Activated CD4-positive, alpha-beta memory T cell treated with anti-CD3 and anti-CD28 coated beads for 36 hours (primary cell): ENCODE data around the gene FUT6. TPM values are rescaled to one million over a fixed set of nuclear protein-coding genes. Genes with fewer than 3 reads are reported as not detected.

Experiments used
- CTCF ChIA-PET: fragments of 350-600 bp; sonication (Branson Sonifier 250); formaldehyde crosslinking; loops from one replicate; lab custom pipeline; 2021; ENCODE audit warnings: antibody characterized with exemption, inconsistent platforms; lab: Charles Lee
- POLR2A ChIA-PET: fragments of 350-600 bp; sonication (Branson Sonifier 250); formaldehyde crosslinking; loops from one replicate; lab custom pipeline; 2021; ENCODE audit warnings: antibody characterized with exemption; lab: Charles Lee
- DNase-seq: peaks from one replicate; pipeline ENCODE4 v3.0.0-alpha.2; 2020
- H3K27ac Mint-ChIP-seq: one replicate; pipeline ENCODE4 v1.8.0; 2021; ENCODE audit warnings: mixed read lengths
- H3K27me3 Mint-ChIP-seq: one replicate; pipeline ENCODE4 v1.8.0; 2021; ENCODE audit warnings: mixed read lengths
- H3K36me3 Mint-ChIP-seq: one replicate; pipeline ENCODE4 v1.8.0; 2021; ENCODE audit warnings: mixed read lengths
- H3K4me1 Mint-ChIP-seq: one replicate; pipeline ENCODE4 v1.8.0; 2021; ENCODE audit warnings: low read depth, mixed read lengths
- H3K4me3 Mint-ChIP-seq: one replicate; pipeline ENCODE4 v1.8.0; 2021; ENCODE audit warnings: mild to moderate bottlenecking, mixed read lengths
- H3K9me3 Mint-ChIP-seq: one replicate; pipeline ENCODE4 v1.8.0; 2021; ENCODE audit warnings: mixed read lengths
- intact Hi-C: fragments of 100-400 bp; cut with micrococcal nuclease; formaldehyde crosslinking; loops from one replicate; pipeline ENCODE4 v1.15.1; 2023
- total RNA-seq, 2 experiments: library from RNA; stranded (reverse); gene quantifications; one replicate each; pipeline ENCODE4 v1.2.3, GENCODE V29; 2021

Gene FUT6
- total RNA-seq, 2 experiments from 2014 or later, result not detected

DNA sequence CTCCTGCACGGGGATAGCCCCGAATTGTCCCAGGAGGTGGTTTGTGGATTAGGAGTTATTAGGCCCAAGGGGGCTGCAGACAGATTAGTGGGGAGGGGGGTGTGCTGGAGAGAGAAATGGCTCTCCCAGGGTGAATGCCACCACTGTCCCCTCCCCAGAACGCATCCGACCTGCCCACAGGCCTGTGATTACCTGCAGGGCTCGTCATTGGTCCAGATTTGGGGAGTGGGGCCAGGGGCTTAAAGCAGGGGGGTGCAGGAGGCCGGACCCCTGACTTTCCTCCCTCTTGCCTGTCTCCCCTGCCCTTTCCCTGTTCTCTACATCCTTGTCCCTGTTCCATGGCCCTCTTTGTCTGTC is 33.4 kb downstream of the FUT6 start:
- H3K4me1 Mint-ChIP-seq, result peaks cover 21% of the 10 kb centered on the region
- H3K36me3 Mint-ChIP-seq, result no peaks in the 10 kb centered on the region
- DNase-seq, result no peak
- peaks cover 14% of the 10 kb centered on the region for H3K27me3 Mint-ChIP-seq
- no peaks in the 10 kb centered on the region for H3K9me3 Mint-ChIP-seq
- ChIA-PET CTCF (interaction anchor here (1.0 to 1.6 kb wide), 3 partner anchors 12 to 216 kb away, joined by 4 to 10 read pairs (median 4); no protein-coding TSS in a partner anchor), POLR2A (interaction anchor here (1.1 kb wide), 1 partner anchor 115 kb away, joined by 3 read pairs; no protein-coding TSS in a partner anchor)
- no peak overlapping the region for H3K27ac Mint-ChIP-seq
- H3K4me3 Mint-ChIP-seq, result no peak overlapping the region
- intact Hi-C loops, result no loop called here

DNA sequence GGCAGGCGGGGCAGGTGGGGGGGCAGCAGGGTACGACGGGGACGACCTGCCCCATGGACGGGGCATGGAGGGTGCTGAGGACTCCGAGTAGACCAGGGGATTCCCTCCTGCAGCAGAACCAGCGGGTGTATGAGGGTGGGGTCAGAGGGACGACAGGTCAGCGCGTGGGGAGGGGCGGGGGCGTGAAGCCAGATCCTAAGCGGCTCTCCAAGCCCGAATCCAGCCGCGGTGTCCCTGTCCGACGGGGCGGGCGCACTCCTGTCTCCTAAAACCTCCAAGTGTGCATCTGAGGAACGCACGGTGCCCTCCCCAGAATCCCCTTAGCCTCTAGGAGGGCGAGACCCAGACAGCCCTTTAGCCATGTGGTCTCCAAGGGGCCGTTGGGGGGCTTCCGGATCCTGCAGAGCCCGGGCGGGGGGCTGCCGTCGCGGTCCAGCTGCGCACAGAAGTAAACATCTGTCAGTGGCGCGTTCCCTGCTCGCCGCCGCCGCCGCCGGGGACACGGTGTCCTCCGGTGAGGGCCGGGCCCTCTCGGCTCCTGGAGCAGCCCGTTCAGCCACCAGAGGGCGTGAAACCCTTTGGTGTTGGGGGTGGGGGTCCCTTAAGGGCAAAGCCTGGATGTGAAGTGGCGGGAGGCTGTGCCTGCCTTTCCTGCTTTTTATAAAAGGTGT is 33.9 kb downstream of the FUT6 start:
- H3K27me3 Mint-ChIP-seq, result peaks cover 18% of the 10 kb centered on the region
- POLR2A ChIA-PET, result no interaction called here
- CTCF ChIA-PET, result interaction anchor here (1.6 kb wide), 1 partner anchor 11 kb away, joined by 4 read pairs; no protein-coding TSS in a partner anchor
- peak overlapping the region; percentile 50 for H3K4me3 Mint-ChIP-seq
- intact Hi-C loops, result loop anchor here (2.0 kb wide), 1 partner anchor 23 kb away; no protein-coding TSS in a partner anchor
- no peaks in the 10 kb centered on the region for H3K36me3 Mint-ChIP-seq
- no peak overlapping the region for H3K27ac Mint-ChIP-seq
- DNase-seq, result peak; percentile 73
- peaks cover 21% of the 10 kb centered on the region for H3K4me1 Mint-ChIP-seq
- H3K9me3 Mint-ChIP-seq, result no peaks in the 10 kb centered on the region

DNA sequence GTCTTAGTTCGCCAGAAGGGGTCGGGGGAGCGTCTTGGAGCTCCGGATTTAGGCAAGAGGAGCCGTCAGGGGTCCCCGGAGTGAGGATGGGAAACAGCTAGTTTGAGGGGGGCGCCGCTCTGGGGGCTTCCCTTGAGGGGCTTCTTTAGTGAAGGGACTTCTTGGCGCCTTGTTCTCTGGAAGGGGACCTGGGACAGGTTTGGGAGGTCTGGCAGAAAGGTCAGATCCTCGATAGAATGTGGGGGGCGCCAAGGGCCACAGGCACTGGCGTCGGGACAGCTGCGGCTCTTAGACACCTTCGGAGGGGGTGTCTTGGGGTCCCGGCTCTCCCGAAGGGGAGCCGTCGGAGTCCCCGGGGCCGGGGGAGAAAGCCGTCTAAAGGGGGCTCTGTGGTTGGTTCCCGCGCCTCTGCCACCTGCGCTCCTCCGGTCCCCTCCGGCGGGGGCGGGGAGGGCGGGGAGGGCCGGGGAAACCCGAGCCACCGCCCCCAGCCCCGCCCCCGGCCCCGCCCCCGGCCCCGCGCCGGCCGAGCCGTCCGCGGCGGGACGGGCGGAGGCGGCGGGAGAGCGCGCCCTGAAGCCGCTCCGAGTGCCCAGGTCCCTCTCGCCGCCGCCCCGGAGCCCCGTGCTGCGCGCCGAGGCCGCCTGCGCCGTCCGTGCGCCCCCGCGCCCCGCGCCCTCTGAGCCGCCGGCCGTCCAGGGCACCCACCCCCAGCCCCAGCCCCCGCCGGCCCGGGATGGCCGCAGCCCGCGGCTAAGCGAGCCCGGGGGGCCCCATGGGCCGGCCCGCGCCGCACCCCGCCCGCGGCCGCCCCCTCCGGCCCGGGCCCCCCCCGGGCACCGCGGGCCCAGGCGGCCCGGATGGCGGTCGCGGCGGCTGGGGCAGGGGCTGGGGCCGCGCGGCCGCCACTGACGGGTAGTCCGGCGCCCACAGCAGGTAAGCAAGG is 34.7 kb downstream of the FUT6 start, which contains the start of gene NRTN:
Gene NRTN (plus strand): TSS at position 552 of the 946 bp plus-strand sequence. CDS start 19,099 bp downstream, outside the sequence.
- POLR2A ChIA-PET, result interaction anchor here (1.0 to 2.1 kb wide), 7 partner anchors 8 to 114 kb away, joined by 3 to 21 read pairs (median 5); partner anchors contain the start of genes CATSPERD, DUS3L, LONP1 and NDUFA11
- H3K4me1 Mint-ChIP-seq, result peaks cover 21% of the 10 kb centered on the region
- peaks cover 18% of the 10 kb centered on the region for H3K27me3 Mint-ChIP-seq
- H3K9me3 Mint-ChIP-seq, result no peaks in the 10 kb centered on the region
- intact Hi-C loops, result loop anchor here (1.0 to 2.0 kb wide), 2 partner anchors 24 to 218 kb away; no protein-coding TSS in a partner anchor
- peak; percentile 57 for DNase-seq
- H3K27ac Mint-ChIP-seq, result no peak within 1 kb of the TSS
- H3K4me3 Mint-ChIP-seq, result peak within 1 kb of the TSS; percentile 66
- no peaks in the 10 kb centered on the region for H3K36me3 Mint-ChIP-seq
- CTCF ChIA-PET, result interaction anchor here (0.6 to 2.8 kb wide), 58 partner anchors 8 to 322 kb away, joined by 3 to 84 read pairs (median 5); partner anchors contain the start of genes CATSPERD, DUS3L, LONP1 and NDUFA11

DNA sequence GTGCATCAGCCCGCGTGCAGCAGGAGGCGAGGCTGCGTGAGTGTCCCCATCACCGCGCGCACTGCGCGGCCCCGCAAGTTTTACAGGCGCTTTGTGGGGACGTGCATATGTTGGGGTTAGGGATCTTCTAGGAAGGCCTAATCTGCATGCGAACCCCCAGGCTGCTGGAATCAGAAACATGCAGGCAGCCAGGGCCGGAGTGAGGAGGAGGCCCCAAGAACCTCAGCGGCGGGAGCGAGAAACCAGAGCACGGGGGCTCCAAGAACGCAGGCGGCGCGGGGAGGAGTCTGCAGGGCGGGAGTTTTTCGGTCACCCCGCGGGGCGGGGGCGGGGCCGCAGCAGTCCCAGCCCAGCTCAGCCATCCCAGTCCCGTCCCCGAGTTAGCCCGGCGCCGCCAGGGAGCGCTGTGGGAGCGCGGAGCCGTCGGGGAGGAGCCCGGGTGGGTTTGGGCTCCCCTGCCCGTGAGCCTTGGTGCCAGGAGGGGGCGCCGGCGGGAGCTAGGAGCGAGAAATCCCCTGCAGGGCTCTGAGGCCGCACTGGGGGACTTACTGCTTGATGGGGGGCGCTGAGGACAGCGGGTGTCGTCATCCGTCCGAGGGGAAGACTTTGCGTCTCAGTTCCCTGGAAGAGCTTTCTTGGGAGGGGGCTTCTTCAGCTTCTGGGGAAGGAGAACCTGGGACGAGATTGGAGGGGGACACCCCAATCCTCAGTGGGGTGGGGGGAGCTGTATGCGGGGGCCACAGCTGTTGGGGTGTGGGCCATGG is 35.6 kb downstream of the FUT6 start:
- Mint-ChIP-seq H3K4me3 (peak overlapping the region; percentile 66), H3K27ac (no peak overlapping the region), H3K27me3 (peaks cover 22% of the 10 kb centered on the region), H3K36me3 (no peaks in the 10 kb centered on the region), H3K9me3 (no peaks in the 10 kb centered on the region), H3K4me1 (peaks cover 21% of the 10 kb centered on the region)
- intact Hi-C loops, result loop anchor here (1.0 to 2.0 kb wide), 2 partner anchors 25 to 218 kb away; no protein-coding TSS in a partner anchor
- DNase-seq, result peak; percentile 97
- ChIA-PET CTCF (interaction anchor here (0.6 to 2.8 kb wide), 62 partner anchors 9 to 324 kb away, joined by 3 to 84 read pairs (median 5); partner anchors contain the start of genes CATSPERD, DUS3L, LONP1 and NDUFA11), POLR2A (interaction anchor here (1.0 to 2.1 kb wide), 7 partner anchors 8 to 113 kb away, joined by 3 to 21 read pairs (median 5); partner anchors contain the start of genes CATSPERD, DUS3L, LONP1 and NDUFA11)

DNA sequence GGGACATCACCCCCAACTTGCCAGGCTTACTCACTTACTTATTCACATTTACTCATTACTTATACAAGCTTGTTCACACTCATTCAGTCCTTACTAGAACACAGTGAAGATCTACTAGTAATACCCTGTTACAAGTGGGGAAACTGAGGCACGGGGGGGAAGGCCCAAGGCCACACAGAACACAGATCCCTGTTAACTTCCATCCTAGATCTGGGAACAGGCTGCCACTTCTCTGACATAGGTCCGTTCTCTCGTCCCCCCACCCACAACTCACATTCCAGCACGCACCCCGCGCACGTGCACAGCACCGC is 36.1 kb downstream of the FUT6 start:
- peaks cover 22% of the 10 kb centered on the region for H3K27me3 Mint-ChIP-seq
- intact Hi-C loops, result no loop called here
- ChIA-PET CTCF (interaction anchor here (0.7 to 2.8 kb wide), 51 partner anchors 9 to 325 kb away, joined by 3 to 84 read pairs (median 6); partner anchors contain the start of genes CATSPERD, DUS3L, LONP1 and NDUFA11), POLR2A (interaction anchor here (1.0 to 2.1 kb wide), 7 partner anchors 9 to 112 kb away, joined by 3 to 21 read pairs (median 5); partner anchors contain the start of genes CATSPERD, DUS3L, LONP1 and NDUFA11)
- H3K9me3 Mint-ChIP-seq, result no peaks in the 10 kb centered on the region
- peaks cover 21% of the 10 kb centered on the region for H3K4me1 Mint-ChIP-seq
- peak overlapping the region; percentile 60 for H3K4me3 Mint-ChIP-seq
- H3K27ac Mint-ChIP-seq, result no peak overlapping the region
- no peaks in the 10 kb centered on the region for H3K36me3 Mint-ChIP-seq
- no peak for DNase-seq

DNA sequence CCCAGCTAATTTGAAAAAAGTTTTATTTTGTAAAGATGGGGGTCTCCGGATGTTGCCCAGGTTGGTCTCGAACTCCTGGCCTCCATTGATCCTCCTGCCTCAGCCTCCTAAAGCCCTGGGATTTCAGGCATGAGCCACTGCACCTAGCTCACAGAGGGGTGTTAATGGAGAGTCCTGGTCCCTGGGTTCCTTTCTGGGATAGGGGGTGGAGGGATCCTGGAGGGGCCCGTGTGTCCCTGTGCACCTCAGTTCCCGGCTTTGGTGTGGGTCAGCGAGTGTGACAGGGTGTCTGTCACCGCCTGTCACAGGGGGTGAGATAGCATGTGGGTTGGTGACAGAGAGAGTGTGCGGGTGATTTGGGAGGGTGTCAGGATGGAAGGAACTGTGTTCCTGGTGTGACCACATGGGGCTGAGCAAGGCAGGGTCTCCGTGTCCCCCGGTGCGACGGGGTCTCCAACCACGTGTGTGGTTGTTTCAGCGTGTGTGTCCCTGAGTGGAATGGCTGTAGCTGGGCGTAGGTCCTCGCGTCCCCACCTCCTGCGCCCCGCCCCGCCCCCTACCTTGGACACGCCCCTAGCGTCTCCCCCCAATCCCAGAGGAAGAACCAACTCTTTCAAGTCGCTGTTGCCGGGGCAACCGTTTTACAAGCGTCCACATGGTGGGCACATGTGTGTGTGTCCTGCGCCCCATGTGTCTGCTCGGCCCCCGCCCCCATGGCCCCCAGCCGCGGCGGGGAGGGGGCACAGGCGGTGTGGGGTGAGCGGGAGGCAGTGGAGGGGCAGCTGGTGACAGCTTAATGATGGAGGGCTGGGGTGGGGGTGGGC is 37.5 kb downstream of the FUT6 start:
- ChIA-PET CTCF (interaction anchor here (0.7 to 2.8 kb wide), 4 partner anchors 9 to 229 kb away, joined by 3 to 84 read pairs (median 4); partner anchors contain the start of gene DUS3L), POLR2A (interaction anchor here (1.5 kb wide), 1 partner anchor 12 kb away, joined by 3 read pairs; no protein-coding TSS in a partner anchor)
- no peaks in the 10 kb centered on the region for H3K36me3 Mint-ChIP-seq
- no peaks in the 10 kb centered on the region for H3K9me3 Mint-ChIP-seq
- H3K27ac Mint-ChIP-seq, result no peak overlapping the region
- H3K27me3 Mint-ChIP-seq, result peaks cover 22% of the 10 kb centered on the region
- no peak overlapping the region for H3K4me3 Mint-ChIP-seq
- peaks cover 21% of the 10 kb centered on the region for H3K4me1 Mint-ChIP-seq
- intact Hi-C loops, result no loop called here
- DNase-seq, result no peak

DNA sequence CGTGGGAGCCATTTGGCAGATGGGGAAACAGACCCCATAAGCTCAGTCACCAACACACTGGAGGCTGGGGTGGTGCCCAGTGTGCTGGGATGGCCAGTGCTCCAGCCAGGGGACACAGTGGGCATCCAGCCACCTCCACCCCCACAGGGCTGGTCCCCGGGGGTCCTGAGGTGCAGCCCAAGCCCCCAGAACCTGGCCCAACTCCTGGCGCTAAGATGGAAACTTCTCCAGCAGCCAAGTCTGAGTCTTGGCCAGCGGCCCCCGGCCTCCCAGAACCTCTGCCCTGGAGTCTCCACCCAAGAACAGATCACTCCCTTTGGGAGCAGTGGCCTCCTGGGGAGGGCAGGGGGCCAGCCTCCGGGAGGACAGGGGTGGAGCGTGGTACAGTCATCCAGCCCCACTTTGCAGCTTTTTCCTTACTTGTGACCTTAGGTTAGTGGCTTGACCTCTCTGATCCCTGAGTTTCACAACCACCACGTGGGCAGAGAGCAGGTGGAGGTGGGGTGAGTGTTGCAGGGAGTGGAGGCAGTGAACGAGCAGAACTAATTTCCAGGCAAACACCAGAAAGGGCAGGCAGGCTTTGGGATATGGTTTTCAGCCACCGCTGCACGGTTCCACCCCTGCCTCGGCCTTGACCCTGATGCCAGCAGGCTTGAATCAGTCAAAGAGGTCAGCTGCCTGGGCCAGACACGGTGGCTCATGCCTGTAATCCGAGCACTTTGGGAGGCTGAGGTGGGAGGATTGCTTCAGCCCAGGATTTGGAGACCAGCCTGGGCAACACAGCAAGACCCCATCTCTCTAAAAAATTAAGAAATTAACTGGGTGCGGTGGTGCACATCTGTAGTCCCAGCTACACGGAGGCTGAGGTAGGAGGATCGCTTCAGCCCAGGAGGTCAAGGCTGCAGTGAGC is 38.9 kb downstream of the FUT6 start:
- intact Hi-C loops, result no loop called here
- peaks cover 22% of the 10 kb centered on the region for H3K27me3 Mint-ChIP-seq
- H3K4me1 Mint-ChIP-seq, result peaks cover 21% of the 10 kb centered on the region
- no peaks in the 10 kb centered on the region for H3K9me3 Mint-ChIP-seq
- ChIA-PET CTCF (interaction anchor here (1.3 to 1.7 kb wide), 2 partner anchors 27 to 222 kb away, joined by 3 to 5 read pairs; no protein-coding TSS in a partner anchor), POLR2A (interaction anchor here (1.5 kb wide), 1 partner anchor 10 kb away, joined by 3 read pairs; no protein-coding TSS in a partner anchor)
- no peak for DNase-seq
- H3K36me3 Mint-ChIP-seq, result no peaks in the 10 kb centered on the region
- no peak overlapping the region for H3K4me3 Mint-ChIP-seq
- no peak overlapping the region for H3K27ac Mint-ChIP-seq

DNA sequence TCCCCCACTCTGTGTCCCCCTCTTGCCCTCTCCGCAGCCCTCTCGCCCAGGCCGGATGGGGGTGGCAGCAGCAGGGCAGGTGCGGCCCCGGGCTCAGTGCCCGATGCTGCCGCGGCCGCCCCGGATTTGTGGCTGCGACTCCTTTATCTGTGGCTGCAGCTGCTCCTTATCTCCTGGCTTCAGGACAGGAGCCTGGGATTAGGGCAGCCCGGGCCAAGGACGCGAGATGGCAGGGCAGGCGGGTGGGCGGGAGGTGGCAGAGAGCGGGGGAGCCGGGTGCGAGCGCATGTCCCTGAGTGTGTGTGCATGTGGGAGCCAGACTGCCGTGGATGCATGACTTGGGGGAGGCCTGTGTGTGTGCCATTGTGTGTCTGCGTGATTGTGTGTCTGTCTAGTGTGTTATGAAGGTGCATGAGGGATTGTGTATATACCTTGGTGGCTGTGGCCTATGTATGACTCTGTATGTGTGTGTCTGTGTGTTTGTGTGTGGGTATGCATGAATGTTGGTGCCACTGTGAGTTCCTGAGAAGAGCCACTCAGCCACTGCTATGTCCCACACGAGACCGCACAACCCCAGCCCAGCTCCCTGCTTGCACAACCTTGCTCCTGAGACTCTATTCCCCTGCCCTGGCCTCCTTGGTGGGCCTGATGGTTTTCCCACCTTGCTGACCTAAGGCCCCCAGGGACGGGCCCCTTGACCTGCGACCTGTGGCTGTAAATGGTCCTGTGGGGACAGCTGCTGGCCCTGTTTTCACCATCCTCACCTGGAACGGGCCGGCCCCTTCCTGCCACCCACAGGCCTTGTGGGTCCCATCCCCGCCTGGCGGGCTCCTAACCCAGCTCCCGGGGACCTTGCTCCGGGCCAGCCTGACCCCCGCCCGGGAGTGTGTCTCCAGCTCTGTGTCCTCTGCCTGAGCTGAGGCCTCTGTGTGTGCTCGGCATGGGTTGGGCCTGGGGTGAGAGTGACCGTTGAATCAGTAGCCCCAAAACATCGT is 40.0 kb downstream of the FUT6 start:
- no peak for DNase-seq
- Mint-ChIP-seq H3K36me3 (no peaks in the 10 kb centered on the region), H3K4me1 (peaks cover 20% of the 10 kb centered on the region), H3K27me3 (peaks cover 20% of the 10 kb centered on the region), H3K27ac (no peak overlapping the region), H3K9me3 (no peaks in the 10 kb centered on the region), H3K4me3 (no peak overlapping the region)
- intact Hi-C loops, result loop anchor here (10.0 kb wide), 1 partner anchor 1265 kb away; the partner anchor contains the start of gene ZNF557
- CTCF ChIA-PET, result no interaction called here
- POLR2A ChIA-PET, result no interaction called here
